Mucosa of gallbladder (tissue), 1 donor: Measurements from ENCODE around the gene ARL11. TPM values are rescaled to one million over a fixed set of nuclear protein-coding genes. Genes with fewer than 3 reads are reported as not detected.

Source experiments
- DNase-seq: peaks from one replicate; pipeline ENCODE4 v3.0.0-alpha.2; 2020; ENCODE audit warnings: low spot score
- total RNA-seq: library from RNA; stranded (reverse); gene quantifications from one replicate; pipeline ENCODE4 v1.2.1, GENCODE V29; 2021
- donor health status: DM: no; HTN: no; CAD: no.

ARL11 gene
- total RNA-seq, 1 donor from 2014 or later = 2.8 TPM

GRCh38 chr13:49649244-49649962 lies 21.1 kb downstream of the ARL11 start:
- no peak for DNase-seq

GRCh38 chr13:49649963-49650312 lies 21.6 kb downstream of the ARL11 start:
- no peak for DNase-seq

GRCh38 chr13:49651570-49652354 lies 23.5 kb downstream of the ARL11 start:
- DNase-seq = no peak

GRCh38 chr13:49652355-49653305 lies 24.3 kb downstream of the ARL11 start:
- DNase-seq = no peak

- DNase-seq = no peak
These were observed 25.2 kb downstream of the ARL11 start for GRCh38 chr13:49653478-49653877.

GRCh38 chr13:49654011-49654410 lies 25.7 kb downstream of the ARL11 start:
- no peak for DNase-seq

GRCh38 chr13:49655906-49656305 lies 27.6 kb downstream of the ARL11 start:
- DNase-seq = no peak

GRCh38 chr13:49657241-49657641 lies 28.9 kb downstream of the ARL11 start:
- no peak for DNase-seq

GRCh38 chr13:49664606-49665005 lies 36.3 kb downstream of the ARL11 start:
- no peak for DNase-seq

GRCh38 chr13:49667773-49668172 lies 39.5 kb downstream of the ARL11 start:
- no peak for DNase-seq

GRCh38 chr13:49669735-49670309 lies 41.5 kb downstream of the ARL11 start:
- DNase-seq = peak; percentile 34

- DNase-seq = no peak
These were observed 42.5 kb downstream of the ARL11 start for GRCh38 chr13:49670828-49671227.

- no peak for DNase-seq
These were observed 48.4 kb downstream of the ARL11 start for GRCh38 chr13:49676581-49677298.

GRCh38 chr13:49678191-49678914 lies 50.0 kb downstream of the ARL11 start:
- no peak for DNase-seq

- no peak for DNase-seq
These were observed 50.9 kb downstream of the ARL11 start for GRCh38 chr13:49679246-49679645.

GRCh38 chr13:49681842-49682435 lies 53.6 kb downstream of the ARL11 start:
- no peak for DNase-seq
